Psoas muscle (tissue), 8 donors: ENCODE results near the gene CLIP2. TPM values are rescaled to one million over a fixed set of nuclear protein-coding genes. Genes with fewer than 3 reads are reported as not detected.

Experiments
- ATAC-seq, 4 donors: fragments of 200-7000 bp; cut with Tn5 transposase; one replicate each; pipeline ENCODE4 v1.9.1; 2020; ENCODE audit warnings: moderate library complexity in 3 of 4, mild to moderate bottlenecking in 2 of 4
- DNase-seq, 2 donors: peaks; one replicate each; pipeline ENCODE4 v3.0.0-alpha.2; 2020
- H3K27ac ChIP-seq: fragments of 200-600 bp; one replicate; pipeline ENCODE4 v1.8.0; 2022
- H3K27me3 ChIP-seq, 3 donors: fragments of 200-600 bp in 1 of 3; one replicate each; pipeline versions ENCODE4 v1.6.1 to v1.8.0; 2013 to 2022; ENCODE audit warnings: low read length in 2 of 3, mild to moderate bottlenecking in 2 of 3, moderate library complexity in 1 of 3; ENCODE audit not compliant: insufficient read depth in 3 of 3
- H3K36me3 ChIP-seq, 2 donors: fragments of 200-600 bp in 1 of 2; one replicate each; pipeline versions ENCODE4 v1.6.1 to v1.8.0; 2013 to 2022; ENCODE audit warnings: low read depth in 1 of 2, mild to moderate bottlenecking in 1 of 2, moderate library complexity in 1 of 2; ENCODE audit not compliant: insufficient read depth in 1 of 2
- H3K4me1 ChIP-seq: fragments of 200-600 bp; one replicate; pipeline ENCODE4 v1.8.0; 2022
- H3K4me3 ChIP-seq: fragments of 200-600 bp; one replicate; pipeline ENCODE4 v1.8.0; 2022; ENCODE audit warnings: mild to moderate bottlenecking
- H3K9me3 ChIP-seq: fragments of 200-600 bp; one replicate; pipeline ENCODE4 v1.8.0; 2022
- CTCF ChIP-seq: fragments of 200-600 bp; IDR thresholded peaks from one replicate; pipeline ENCODE4 v1.8.0; 2022; ENCODE audit warnings: antibody characterized with exemption
- WGBS, 3 donors: extraction: QIAGEN DNeasy Blood & Tissue Kit; methylation state at CpG; one replicate each; pipeline versions ENCODE4 v1.1.6 to v1.1.7; 2013; 5-methylcytosine and 5-hydroxymethylcytosine counted together
- intact Hi-C, 2 donors: fragments of 100-400 bp; cut with DNase I; formaldehyde crosslinking; loops; one replicate each; pipeline versions ENCODE4 v1.11.0 to v1.14.2; 2022
- polyA plus RNA-seq, 3 donors: library from polyadenylated mRNA; stranded (reverse); fragments of 200-250 nt; gene quantifications; one replicate each; pipeline ENCODE4 v1.2.3, GENCODE V29; 2013
- total RNA-seq, 4 donors: library from RNA; stranded (reverse); fragmentation: NEBNext Ultra II Directional in 2 of 4; extraction: Animal tissue kit (Norgen Biotek cat#: 25700) in 2 of 4; gene quantifications; one replicate each; pipeline versions ENCODE4 v1.2.1 to v1.2.4, GENCODE V29; 2021 to 2023
- donor health status: healthy with polysubstance abuse.
- donor health status: DM: no; HTN: no; CAD: no; lungs with moderate emphysema.
- donor health status: Bipolar disorder and iron deficiency.
- donor health status: healthy.
- donor health status: DM: yes; HTN: yes; CAD: no.
- donor health status: DM: no; HTN: no; CAD: no.
- donor health status: DM: no; HTN: no; CAD: no.
- donor health status: DM: yes; HTN: yes; CAD: no.

The CLIP2 gene
- total and polyA plus RNA-seq, 7 donors: 1.5 to 4.3 (median 2.2) TPM

- ATAC-seq: no peak
- Histone ChIP-seq H3K4me1 (peaks cover 13% of the 10 kb centered on the region), H3K4me3 (no peak overlapping the region), H3K9me3 (no peaks in the 10 kb centered on the region), H3K27me3 (peaks cover 0 to 11% (median 9%) of the 10 kb centered on the region in 3 donors), H3K27ac (no peak overlapping the region), H3K36me3 (no peaks in the 10 kb centered on the region)
- intact Hi-C loops: loop anchor here in 1 of 2 donors (10.0 kb wide), 1 partner anchor 70 kb away; no protein-coding TSS in a partner anchor
- WGBS, 3 donors: 93 to 98% (median 97%) methylated on average over 2 of the region's 2 CpGs
- no peak for DNase-seq
- no peak for TF ChIP-seq CTCF
Observed at GRCh38 chr7:74304550-74304949, 15.3 kb downstream of the CLIP2 start.

DNA sequence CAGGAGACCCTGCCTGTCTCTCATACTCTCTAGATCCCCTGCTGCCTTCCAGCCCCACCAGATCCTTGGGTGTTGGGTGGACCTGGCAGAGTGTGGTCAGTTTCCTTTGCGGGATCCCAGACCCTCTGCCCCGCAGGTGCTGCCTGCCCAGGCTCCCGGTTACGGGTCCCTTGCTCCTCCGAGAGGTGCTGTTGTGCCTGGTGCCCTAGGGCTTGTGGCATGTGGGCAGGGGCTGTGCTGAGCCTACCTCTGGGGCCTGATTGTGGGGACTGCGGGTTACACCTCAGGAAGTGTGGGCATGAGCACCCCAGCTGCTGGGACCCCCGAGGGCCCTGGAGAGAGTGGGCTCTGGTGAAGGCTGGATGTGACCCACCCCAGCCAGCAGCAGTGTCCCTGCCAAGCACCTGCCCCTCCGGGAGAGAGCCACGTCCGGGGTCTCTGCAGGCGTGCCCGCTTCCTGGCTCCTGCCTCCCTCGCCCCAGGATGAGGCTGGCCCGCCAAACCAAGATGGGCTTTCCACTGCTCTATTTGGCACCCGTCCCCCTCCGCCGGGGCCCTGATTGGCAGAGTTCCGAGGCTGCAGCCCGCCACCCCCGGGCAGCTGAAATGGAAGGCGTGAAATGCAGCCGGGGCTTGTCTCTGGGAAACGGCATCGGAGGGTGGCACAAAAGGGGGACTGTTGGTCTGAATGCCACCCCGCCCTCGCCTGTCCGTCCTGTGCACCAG, 17.0 kb downstream of the CLIP2 start:
- ATAC-seq (peak in 1 of 4 donors; percentile 17), DNase-seq (no peak)
- Histone ChIP-seq H3K36me3 (no peaks in the 10 kb centered on the region), H3K4me1 (peaks cover 13% of the 10 kb centered on the region), H3K4me3 (peak overlapping the region; percentile 39), H3K27ac (no peak overlapping the region), H3K27me3 (peaks cover 0 to 11% (median 9%) of the 10 kb centered on the region in 3 donors), H3K9me3 (no peaks in the 10 kb centered on the region)
- intact Hi-C loops: loop anchor here in 1 of 2 donors (10.0 kb wide), 1 partner anchor 69 kb away; no protein-coding TSS in a partner anchor
- no peak for TF ChIP-seq CTCF
- 20 to 30% (median 21%) methylated on average over 22 to 27 of the region's 27 CpGs for WGBS, 3 donors

DNA sequence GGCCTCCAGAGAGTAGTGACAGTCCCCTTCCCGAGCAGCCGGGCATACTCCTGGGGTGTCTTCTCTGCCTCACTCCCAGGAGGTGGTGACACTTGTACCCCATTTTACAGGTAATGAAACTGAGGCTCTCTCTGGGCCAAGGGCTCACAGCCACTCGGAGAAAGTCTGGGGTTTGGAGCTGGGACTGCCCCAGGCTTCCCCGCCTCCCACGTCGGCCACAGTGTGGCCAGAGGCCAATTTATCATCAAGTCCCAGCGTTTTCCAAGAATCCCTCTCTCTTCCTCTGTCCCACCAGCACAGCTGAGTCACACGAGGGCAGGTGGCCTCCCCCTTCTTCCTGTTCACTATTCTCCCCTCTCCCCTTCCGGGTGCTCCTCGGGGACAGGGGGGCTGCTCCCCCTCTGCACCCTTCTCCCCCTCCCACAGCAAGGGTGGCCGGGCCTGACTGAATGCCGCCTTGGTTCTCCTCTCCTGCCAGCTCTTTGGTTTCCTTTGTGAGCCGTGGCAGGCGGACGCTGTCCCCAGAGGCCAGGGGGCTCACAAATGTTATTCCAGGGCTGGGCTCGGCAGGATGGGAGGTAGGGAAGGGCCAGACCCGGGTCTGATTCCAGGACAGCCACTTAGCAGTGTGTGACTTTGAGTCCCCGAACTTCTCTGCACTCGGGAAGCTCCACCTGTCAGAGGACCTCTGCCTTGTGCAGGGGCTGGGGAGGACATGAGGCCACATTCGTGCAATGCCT, 17.7 kb downstream of the CLIP2 start:
- Histone ChIP-seq H3K27me3 (peaks cover 0 to 11% (median 9%) of the 10 kb centered on the region in 3 donors), H3K4me3 (peak overlapping the region; percentile 39), H3K9me3 (no peaks in the 10 kb centered on the region), H3K27ac (no peak overlapping the region), H3K36me3 (no peaks in the 10 kb centered on the region), H3K4me1 (peaks cover 13% of the 10 kb centered on the region)
- DNase-seq: peak; percentile 63 to 69
- 6 to 10% (median 7%) methylated on average over 20 of the region's 20 CpGs for WGBS, 3 donors
- intact Hi-C loops: loop anchor here in 1 of 2 donors (10.0 kb wide), 1 partner anchor 68 kb away; no protein-coding TSS in a partner anchor
- no peak for TF ChIP-seq CTCF
- ATAC-seq: peak in 3 of 4 donors; percentile 51 to 71 (median 60)

DNA sequence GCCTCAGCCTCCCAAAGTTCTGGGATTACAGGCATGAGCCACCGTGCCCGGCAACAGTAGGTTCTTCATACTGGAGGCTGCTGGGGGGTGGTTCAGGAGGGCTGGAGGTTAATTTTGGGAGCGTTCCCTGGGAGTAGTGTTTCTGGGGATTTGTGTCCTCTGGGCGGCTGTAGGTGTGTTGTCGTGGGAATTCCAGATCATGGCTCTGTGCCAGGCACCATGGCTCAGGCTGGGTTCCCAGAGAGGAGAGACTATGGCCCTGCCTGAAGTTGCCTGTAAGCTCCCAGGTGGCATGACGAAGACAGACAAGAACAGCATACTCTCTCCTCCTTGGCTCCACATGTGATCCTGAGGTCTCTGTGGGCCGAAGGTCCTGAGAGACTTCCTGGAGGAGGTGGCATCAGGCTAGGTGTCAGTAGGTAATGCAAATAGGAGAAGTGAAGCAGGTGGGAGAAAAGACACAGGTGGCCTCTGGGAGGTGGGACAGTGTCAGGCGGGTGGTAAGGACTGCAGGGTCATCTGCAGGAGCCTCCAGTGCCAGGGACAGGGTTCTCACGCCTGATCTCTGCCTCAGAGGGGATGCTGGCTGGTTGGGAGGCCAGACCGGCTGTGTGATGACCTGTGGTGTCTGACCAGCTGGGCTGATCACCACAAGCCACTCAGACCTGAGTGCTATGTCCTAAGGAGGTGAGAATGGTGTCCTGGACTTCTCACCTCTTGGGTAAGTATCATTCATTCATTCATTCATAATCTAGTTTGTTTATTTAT, 18.7 kb downstream of the CLIP2 start:
- DNase-seq (no peak), ATAC-seq (no peak)
- intact Hi-C loops: loop anchor here in 1 of 2 donors (10.0 kb wide), 1 partner anchor 67 kb away; no protein-coding TSS in a partner anchor
- no peak overlapping the region for H3K27ac ChIP-seq
- H3K27me3 ChIP-seq: peaks cover 0 to 11% (median 9%) of the 10 kb centered on the region in 3 donors
- H3K9me3 ChIP-seq: no peaks in the 10 kb centered on the region
- no peak overlapping the region for H3K4me3 ChIP-seq
- H3K4me1 ChIP-seq: peaks cover 13% of the 10 kb centered on the region
- 76 to 82% (median 79%) methylated on average over 10 of the region's 10 CpGs for WGBS, 3 donors
- no peak for TF ChIP-seq CTCF
- H3K36me3 ChIP-seq: no peaks in the 10 kb centered on the region
